ENCODE measurements around the gene BEAN1.

BEAN1 gene

GRCh38 chr16:66420396-66420795 lies 6.7 kb upstream of the BEAN1 start:
- DNase-seq = no peak

DNA sequence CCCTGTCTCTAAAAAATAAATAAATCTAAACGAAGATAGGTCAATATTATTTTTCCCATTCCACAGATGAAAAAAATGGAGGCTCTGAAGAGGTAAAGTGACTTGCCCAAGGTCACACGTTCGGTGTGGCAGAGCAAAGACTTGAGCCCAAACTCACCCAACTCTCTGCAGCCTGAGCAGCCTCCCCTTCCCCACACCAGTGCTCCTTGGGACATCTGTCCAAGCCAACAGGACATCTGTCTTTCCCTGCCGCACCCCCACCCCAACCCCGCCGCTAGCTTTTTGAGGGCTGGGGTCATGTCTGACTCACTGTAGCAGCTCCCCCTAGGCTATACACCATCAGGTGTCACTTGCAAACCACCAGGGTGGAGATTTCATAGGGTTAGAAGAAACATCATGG lies 5.2 kb upstream of the BEAN1 start:
- DNase-seq = no peak

DNA sequence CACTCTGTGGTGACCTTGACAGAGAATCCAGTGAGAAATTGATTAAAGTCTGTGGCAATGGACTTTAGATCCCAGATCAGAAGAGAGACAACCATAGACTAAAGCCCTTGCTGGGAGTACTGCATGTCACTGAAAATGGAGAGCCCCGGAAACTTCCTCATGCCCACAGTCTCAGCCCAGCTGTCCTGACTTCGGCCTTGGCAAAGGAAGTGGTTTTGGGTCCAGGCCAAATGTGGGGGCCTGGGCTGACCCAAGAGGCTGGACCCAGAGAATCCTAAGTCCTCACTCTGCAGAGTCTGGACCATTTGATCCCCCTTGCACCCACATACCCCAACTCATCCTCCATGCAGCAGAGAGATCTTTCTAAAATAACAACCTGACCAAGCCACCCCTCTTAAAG lies 4.7 kb upstream of the BEAN1 start:
- DNase-seq = no peak

- no peak for DNase-seq
Observed at GRCh38 chr16:66423177-66423576, 3.9 kb upstream of the BEAN1 start.

DNA sequence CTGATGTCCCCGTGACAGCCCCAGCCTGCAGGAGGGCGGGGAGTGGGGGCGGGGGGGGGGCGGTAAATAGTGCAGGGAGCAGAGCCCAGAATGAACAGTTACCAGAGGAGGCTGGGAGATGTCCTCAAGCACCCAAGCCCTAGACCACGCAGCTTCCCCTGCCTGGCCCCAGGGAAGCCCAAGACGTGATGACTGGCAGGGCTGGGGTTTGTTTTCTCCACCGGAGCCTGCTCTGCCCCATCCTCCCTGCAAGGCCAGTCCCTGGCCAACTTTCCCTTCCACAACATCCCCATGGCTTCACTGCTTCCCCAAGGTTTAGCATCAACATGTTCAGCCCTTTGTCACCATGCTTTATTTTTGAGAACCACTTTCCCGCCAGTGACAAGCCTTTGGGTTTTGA lies 1.4 kb upstream of the BEAN1 start:
- DNase-seq = no peak

GRCh38 chr16:66426112-66427035 lies 721 bp upstream of the BEAN1 start:
- no peak for DNase-seq

DNA sequence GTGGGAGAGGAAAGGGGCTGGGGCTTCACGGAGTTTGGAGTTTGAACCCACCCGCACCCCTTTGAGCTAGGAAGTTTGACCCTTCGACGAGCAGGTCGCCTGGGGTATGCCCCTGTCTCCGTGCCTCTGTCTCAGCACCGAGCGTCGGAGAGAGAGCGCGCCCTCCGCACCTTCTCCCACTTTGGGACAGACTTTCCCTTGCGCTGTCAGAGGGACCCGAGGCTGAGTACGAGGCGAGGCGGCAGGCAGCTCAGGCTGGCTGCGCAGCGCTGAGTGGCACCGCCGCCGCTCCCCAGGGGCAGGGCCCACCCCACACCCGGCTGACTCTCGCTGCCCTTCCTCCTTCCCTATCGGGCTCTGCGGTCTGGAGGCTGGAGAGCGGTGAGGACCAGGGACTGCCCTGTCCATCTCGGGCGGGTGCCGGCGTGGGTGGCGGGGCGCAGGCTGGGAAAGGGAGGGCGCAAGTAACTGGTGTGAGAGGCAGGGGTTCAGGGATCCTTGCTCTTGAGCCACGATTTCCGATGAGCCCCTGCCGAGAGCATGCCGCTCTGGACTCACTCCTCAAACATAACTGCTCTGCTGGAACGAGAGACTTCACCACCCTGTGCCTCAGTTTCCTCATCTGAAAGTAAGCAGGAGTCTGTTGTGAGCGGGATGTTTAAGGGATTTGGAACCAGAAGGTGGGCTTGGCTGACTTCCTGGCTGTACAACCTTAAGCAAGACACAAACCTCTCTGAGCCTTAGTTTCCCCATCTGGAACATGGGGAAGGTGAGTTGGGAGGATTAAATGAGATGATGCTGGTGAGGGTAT lies 981 bp downstream of the BEAN1 start:
- DNase-seq = no peak

- no peak for DNase-seq
Observed at GRCh38 chr16:66428682-66429251, 1.7 kb downstream of the BEAN1 start.

DNA sequence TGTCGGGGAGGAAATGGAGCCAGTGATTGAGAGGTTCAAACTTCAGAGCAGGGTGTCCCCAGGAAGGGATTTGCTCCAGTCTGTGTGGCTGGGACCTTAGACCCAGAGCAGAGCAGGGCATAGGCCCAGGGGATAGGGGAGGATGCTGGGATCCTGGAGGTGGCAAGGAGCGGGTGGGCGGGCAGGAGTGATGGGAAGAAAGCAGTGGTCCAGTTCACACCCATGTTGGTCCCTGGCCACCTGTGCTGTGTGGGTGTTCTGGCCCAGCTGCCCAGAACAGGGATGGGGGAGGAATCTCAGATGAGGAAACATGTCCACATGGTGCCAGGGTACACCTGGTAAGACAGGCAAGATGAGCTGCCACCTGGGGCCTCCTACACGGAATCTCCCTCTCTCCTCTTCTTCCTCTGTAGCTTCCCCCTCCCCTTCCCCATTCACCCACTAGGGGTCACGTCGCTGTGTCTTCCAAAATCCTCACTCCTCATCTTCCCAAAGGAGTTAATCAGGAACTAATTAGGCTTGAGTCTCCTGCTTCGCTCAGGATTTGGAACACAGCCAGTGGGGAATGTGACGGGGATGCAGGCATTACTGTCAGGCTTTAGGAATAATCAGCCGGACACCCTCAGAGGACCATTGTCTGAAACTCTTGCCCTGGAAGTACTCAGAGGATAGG lies 2.3 kb downstream of the BEAN1 start:
- no peak for DNase-seq

GRCh38 chr16:66430214-66430613 lies 3.1 kb downstream of the BEAN1 start:
- DNase-seq = no peak

- no peak for DNase-seq
Observed at GRCh38 chr16:66431760-66432159, 4.7 kb downstream of the BEAN1 start.

DNA sequence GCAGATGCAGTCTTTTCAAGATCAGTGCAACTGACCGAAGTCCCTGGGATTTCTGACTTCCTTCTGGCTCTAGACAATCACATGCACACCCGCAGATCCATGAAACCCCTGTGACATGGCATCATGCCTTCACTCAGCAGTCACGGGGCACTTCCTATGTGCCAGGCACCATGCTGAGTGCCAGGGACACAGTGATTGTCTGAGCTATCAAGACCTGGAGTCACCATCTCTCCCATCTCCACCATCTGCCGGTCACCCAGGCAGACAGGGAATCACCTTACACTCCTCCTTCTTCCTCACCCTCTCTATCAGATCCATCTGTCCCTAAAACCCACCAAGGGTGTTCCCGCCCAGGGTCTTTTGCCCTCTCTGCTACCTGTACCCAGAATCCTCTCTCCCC lies 5.3 kb downstream of the BEAN1 start:
- no peak for DNase-seq

DNA sequence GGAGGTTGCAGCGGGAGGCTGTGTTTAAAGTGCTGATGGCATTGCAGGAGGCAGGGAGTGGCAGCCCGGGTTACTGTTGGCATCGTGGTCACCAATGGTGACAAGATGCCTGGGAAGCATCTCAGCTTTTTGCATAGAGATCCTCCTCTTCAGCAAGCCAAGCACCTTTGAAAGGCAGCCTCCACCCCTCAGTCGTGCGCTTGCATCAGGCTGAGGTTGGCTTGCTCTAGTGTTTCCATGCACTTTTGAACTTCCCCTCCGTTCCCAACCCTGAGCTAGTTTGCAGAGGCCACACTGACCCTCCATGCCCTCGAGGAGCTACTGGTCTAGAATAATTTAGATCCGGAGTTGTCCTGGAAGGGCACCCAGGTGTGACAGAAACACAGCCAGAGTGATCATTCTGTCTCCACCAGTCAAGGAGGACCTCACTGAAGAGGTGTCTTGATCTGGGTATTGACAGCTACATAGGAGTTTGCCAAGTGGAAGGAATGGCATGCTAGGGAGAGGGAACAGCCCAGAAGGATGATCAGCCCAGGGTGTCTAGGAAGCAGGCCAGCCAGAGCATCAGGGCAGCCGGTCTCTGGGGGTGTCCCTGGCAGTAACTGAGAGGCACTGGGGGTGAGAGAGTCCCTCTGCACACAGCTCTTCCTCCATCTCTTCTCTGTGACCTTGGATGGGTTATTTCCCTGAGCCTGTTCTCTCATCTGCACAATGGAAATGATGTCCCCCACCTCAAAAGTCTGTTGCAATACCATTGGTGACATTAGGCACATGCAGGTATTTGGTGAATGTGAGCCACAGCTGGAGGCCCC lies 7.7 kb downstream of the BEAN1 start:
- DNase-seq = no peak

GRCh38 chr16:66435896-66436295 lies 8.8 kb downstream of the BEAN1 start:
- no peak for DNase-seq

DNA sequence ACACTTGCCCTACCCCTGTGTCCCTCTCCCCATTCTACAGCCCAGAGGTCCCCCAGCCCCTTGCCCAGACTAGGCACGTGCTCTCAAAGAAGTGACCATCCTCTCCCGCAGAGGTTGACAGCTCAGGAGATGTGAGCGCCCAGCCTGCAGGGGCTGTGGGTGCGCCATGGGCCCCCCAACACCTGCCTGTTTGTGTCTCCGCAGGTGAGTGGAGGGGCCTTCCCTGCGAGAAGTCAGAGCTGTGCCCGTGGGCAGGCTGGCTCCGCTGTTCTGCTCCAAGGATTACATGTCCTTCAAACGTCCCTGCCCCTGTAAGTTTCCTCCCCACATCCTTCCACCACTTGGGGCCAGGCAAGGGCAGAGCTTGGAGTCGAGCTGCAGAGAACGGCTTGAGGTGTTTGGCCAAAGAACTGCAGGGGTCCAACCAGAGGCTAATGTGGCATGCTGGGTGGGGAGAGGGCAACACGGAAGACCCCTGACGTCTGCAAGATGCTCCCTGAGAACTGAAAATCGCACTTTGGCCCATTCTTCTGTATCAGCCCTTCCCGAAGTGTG lies 10.4 kb downstream of the BEAN1 start:
- no peak for DNase-seq

DNA sequence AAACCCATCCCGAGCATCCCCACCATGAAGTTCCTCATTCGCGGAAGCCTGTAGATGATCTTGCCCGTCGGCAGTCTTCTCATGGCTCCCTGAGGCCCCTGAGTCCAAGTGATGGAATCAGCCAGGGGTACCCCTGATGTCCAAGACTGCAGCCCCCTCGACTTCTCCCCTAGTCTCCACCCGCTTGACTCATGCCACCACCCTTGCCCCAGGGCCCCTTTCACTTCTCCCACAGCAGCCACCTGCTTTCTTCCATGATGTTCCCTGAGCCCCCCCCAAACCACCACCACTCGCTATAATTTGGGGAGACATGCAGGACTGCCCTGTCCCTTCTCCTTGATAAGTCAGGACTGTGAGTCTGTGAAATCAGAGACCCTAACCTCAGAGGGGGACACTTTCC lies 11.4 kb downstream of the BEAN1 start:
- no peak for DNase-seq

GRCh38 chr16:66439051-66439730 lies 12.1 kb downstream of the BEAN1 start:
- DNase-seq = no peak

- no peak for DNase-seq
Observed at GRCh38 chr16:66440271-66440802, 13.2 kb downstream of the BEAN1 start.

DNA sequence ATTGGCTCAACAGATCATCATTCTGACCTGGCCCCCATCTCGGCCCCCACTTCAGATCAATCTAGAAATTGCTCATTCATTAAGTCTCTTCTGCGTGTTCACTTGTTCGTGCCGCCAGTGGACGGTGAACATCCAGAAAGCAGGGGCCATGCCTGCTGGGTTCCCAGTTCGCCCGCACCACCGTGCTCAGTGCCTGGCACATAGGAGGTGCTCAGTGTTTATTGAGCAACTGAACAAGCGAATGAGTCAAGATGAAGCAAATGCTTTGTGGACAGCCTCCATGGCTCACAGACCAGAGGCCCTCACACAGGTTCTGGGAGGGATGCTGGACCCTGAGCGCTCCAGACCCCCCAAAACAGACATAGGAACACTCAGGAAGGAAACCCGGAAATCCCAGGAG lies 13.9 kb downstream of the BEAN1 start:
- no peak for DNase-seq

DNA sequence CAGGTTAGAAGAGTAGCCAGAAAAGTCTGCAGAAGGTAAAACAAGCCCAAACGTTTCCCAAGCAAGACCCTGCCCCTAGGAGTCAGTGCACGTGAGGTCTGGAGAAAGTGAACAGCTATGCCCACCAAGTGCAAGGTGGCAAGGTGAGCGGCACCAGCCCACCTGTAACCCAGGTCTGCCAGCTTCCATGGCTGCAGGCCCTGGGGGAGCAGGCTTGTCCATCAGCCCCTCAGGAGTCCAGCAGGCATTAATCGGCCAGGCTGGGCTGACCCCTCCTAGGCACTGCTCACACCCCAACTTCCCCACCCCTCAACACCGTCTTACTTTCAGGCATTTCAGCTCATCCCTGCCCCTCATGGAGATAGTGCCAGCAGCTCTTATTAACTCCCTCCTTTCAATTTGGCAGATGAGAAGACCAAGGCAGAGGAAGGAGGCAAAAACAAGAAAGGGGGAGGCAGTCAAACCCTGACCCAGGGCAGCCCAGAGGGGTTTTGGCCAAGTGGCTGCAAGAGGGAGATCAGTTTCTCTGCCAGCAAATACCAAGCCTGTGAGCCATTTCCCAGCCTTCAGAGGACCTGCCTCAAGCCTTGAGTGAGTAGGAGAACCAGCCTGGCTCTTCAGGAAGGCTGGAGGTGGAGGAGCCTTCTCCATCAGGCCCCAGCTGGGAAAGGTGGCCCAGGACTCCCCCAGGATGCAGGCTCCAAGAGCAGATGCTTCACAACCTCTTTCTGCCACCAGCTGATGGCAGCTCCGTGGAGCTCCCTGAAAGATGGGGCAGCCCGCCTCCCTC lies 14.7 kb downstream of the BEAN1 start:
- DNase-seq = no peak

Measured in activated CD4-positive, alpha-beta T cell treated with anti-CD3 and anti-CD28 coated beads, Interleukin-10, Interleukin-2, amounts not matched to agents 100 ng/mL and 50 ng/mL, durations not matched to agents 16 hours and 8 hours (primary cell).